Omental fat pad (tissue), 4 donors: ENCODE measurements around the gene ELMO2. TPM values are rescaled to one million over a fixed set of nuclear protein-coding genes. Genes with fewer than 3 reads are reported as not detected.

Source experiments
- ATAC-seq: fragments of 150-250 bp; one replicate; pipeline ENCODE4 v1.9.1; 2016; ENCODE audit warnings: mild to moderate bottlenecking, moderate library complexity; ENCODE audit not compliant: low FRiP score
- DNase-seq: peaks from one replicate; pipeline ENCODE4 v3.0.0-alpha.2; 2019; ENCODE audit warnings: low spot score
- total RNA-seq, 4 donors: library from RNA; depleted of rRNA; stranded (reverse); fragments of >200 nt; gene quantifications; one replicate each; pipeline ENCODE4 v1.1.0, GENCODE V29; 2016
- TF ChIP-seq, protein P1 (sequence below), 3 donors: fragments of 450-650 bp; IDR thresholded peaks; one replicate each; pipeline ENCODE4 v1.5.1; 2016 to 2017; ENCODE audit warnings: antibody characterized with exemption in 3 of 3, mild to moderate bottlenecking in 3 of 3, moderate library complexity in 2 of 3

ELMO2 gene
- total RNA-seq, 4 donors from 2014 or later = 30.7 to 57.6 (median 47.4) TPM

DNA sequence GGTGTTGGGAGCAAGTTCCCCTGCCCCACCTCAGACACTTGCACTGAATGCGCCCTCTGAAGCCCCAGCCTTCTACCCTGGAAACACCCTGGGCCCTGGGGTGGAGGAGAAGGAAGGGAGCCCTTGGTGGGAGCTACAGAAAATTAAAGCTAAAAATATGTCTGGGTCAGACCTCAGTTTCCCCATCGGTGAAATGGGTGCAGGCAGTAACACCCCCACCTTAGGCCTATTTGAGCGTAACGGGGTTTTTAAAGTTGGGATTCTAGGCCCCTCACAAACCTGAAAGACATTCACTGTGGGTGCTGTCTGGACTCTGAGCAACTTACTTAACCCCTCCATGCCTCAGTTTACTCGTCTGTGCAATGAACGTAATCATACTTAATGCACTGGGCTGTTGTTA lies 78.9 kb downstream of the ELMO2 start:
- ATAC-seq (no peak), DNase-seq (no peak)
- TF ChIP-seq, protein P1, sequence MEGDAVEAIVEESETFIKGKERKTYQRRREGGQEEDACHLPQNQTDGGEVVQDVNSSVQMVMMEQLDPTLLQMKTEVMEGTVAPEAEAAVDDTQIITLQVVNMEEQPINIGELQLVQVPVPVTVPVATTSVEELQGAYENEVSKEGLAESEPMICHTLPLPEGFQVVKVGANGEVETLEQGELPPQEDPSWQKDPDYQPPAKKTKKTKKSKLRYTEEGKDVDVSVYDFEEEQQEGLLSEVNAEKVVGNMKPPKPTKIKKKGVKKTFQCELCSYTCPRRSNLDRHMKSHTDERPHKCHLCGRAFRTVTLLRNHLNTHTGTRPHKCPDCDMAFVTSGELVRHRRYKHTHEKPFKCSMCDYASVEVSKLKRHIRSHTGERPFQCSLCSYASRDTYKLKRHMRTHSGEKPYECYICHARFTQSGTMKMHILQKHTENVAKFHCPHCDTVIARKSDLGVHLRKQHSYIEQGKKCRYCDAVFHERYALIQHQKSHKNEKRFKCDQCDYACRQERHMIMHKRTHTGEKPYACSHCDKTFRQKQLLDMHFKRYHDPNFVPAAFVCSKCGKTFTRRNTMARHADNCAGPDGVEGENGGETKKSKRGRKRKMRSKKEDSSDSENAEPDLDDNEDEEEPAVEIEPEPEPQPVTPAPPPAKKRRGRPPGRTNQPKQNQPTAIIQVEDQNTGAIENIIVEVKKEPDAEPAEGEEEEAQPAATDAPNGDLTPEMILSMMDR (IDR thresholded peaks at IDR 0.05) = no peak

DNA sequence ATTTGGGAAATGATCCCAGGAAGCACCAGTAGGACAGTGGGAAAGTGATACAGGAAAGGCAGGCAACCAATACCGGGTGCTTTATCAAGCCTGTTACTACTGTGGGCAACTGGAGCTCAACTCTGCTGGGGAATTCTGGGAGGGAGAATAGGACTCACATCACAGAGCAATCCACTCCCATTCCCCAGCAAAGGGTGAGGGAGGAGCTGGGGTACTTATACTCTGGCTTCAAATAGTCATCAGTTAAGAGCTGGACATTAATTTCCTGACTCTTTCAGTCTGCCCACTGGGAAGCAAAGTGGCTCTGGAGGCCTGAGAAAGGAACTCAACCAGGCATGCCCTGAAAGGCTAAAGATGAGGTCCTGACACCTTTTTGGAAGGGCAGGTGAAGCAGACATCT lies 80.6 kb downstream of the ELMO2 start:
- TF ChIP-seq, protein P1 (IDR thresholded peaks at IDR 0.05) = no peak
- ATAC-seq (no peak), DNase-seq (no peak)

DNA sequence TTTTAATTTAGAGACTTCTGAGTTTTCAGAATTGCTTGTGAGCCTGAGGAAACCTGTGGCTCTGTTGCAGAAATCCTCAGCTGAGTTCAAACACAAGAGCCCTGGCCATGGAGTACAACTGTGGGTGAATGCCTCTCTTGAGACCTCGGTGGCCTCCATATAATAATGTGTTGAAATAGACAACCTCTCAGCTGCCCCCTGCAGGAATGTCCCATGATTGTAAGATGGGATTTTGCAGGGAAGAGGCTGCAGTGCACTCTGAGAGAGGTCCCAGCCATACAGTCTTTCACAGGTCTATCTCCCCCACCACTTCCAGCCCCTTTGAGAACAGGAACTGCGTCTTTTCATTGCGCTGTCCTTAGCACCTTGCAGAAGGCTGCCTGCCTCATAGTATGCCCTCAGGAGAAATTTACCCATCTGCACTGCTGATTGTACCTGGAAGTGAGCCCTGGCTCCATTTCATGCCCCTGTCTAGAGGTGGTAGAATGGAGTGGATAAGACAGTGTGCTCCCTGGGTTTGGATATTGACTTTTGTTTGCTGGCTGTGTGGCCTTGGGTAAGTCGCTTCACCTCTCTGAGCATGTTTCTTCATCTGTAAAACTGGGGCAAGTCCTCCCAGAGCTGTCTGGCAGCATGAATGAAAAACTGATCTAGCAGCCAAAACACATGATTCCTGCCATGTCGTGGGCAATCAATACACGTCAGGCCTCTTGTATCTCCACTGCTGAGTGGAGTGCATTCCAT lies 81.3 kb downstream of the ELMO2 start:
- DNase-seq (no peak), ATAC-seq (no peak)
- TF ChIP-seq, protein P1 (IDR thresholded peaks at IDR 0.05) = no peak

DNA sequence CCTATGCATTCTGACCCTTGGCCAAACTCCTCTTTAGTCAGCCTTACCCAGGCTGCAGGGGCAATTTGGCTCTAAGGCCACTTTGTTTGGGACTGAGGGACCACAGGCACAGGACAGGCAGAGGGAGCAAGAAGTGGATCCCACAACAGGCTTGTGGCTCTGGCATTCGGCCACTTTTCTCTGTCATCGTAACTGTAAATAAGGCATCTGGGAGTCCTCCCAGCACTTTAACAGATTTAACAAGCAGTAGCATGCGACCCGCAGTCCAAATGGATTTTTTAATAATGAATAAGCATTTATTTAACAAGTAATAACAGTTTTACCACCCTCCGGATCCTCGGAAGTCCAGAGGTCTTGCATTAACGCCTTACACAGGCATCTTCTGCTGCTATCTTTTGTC lies 82.0 kb downstream of the ELMO2 start:
- DNase-seq = no peak
- TF ChIP-seq, protein P1 (IDR thresholded peaks at IDR 0.05) = no peak
- no peak for ATAC-seq

DNA sequence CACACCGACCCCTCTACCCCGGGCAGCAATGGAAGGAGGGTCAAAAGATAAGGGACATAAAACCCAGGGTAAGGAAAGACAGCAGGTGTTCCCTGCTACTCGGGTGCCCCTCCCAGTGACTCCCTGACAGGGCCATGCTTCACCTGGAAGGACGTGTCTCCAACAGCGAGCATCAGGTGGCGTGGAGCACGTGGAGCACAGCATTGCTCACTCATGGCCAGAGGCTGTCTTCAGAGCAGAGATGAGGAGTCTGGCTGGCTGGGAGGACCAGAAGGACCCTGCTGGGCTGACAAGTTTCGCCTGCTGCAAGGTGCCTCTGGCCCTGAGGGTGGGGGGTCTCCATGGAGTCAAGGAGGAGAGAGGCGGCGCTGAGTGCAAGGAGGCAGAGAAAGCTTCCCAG lies 82.9 kb downstream of the ELMO2 start:
- ATAC-seq (no peak), DNase-seq (no peak)
- TF ChIP-seq, protein P1 (IDR thresholded peaks at IDR 0.05) = no peak

DNA sequence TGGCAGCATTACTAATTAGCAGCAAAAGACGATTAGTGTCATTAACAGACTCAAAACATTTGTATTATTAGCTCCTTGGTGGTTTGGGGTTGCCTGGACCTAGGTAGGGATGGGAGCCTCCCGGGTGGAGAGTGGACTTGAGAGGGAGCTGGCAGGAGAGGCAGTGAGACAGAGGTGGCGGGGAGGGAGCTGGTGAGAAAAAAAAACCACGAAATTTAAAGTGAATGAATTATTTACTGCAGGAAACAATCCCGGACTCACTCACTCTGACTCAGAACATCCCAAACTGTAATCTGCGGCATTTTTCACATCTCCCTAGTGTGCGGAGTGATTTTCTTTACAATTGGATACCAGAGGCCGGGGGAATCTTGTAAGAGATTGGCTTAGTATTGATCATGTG lies 83.8 kb downstream of the ELMO2 start:
- ATAC-seq = no peak
- TF ChIP-seq, protein P1 (IDR thresholded peaks at IDR 0.05) = no peak
- DNase-seq = no peak

DNA sequence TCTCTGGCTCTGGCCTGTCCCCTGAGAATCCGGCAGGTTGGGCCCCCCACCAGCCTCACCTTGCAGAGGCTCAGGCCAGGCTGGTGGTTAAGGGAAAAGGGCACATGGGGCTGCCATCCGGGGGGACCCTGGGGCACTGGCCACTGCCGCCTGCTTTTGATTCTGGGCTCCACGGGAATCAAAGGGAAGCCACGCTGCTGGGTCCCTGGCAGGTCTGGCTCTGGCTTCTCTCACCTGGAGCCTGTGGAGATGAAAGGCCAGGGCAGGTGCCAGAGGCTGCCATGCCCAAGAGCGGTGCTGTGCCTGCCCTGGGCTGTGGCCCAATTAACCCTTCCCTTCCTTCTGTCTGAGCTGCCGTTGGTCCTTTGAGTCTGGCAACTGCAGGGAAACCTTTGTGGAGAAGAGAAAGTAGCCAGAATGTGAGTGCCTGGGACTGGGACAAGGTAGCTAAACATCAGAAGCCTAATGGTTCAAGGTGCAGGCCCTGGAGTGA lies 88.7 kb downstream of the ELMO2 start:
- TF ChIP-seq, protein P1 (IDR thresholded peaks at IDR 0.05) = no peak
- DNase-seq = no peak
- ATAC-seq = no peak
